ENCODE data around the gene AMOT. TPM values are rescaled to one million over a fixed set of nuclear protein-coding genes. Genes with fewer than 3 reads are reported as not detected.

The AMOT gene
- total and polyA plus RNA-seq, 8 donors = 1.1 to 14.4 (median 5.1) TPM

DNA sequence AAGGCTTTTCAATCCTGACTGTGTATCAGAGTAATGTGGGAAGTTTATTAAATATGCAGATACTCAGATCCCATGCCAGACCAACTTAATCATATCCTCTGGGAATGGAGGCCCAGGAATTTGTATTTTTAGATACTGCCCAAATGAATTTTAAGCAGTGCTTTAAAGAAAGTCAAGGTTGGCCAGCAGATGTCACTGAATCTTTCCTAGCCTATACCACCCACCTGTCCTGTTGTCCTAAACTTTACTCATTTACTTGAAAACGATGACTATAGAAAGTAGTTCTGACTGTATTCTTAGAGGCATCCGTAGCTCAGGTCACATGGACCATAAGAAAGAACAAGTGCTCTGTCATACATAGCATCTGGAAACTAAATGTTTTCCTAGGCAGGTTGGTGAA, 79.9 kb downstream of the AMOT start:
- intact Hi-C loops (cut with DNase I) = no loop called here
- ATAC-seq = no peak
- Histone ChIP-seq H3K4me3 (no peak overlapping the region), H3K27me3 (peaks cover 0 to 4% (median 0%) of the 10 kb centered on the region in 4 donors), H3K9me3 (no peaks in the 10 kb centered on the region), H3K36me3 (no peaks in the 10 kb centered on the region), H3K27ac (no peak overlapping the region), H3K4me1 (no peaks in the 10 kb centered on the region)
- DNase-seq = no peak
- no peak for FAIRE-seq
- TF ChIP-seq, protein P1, sequence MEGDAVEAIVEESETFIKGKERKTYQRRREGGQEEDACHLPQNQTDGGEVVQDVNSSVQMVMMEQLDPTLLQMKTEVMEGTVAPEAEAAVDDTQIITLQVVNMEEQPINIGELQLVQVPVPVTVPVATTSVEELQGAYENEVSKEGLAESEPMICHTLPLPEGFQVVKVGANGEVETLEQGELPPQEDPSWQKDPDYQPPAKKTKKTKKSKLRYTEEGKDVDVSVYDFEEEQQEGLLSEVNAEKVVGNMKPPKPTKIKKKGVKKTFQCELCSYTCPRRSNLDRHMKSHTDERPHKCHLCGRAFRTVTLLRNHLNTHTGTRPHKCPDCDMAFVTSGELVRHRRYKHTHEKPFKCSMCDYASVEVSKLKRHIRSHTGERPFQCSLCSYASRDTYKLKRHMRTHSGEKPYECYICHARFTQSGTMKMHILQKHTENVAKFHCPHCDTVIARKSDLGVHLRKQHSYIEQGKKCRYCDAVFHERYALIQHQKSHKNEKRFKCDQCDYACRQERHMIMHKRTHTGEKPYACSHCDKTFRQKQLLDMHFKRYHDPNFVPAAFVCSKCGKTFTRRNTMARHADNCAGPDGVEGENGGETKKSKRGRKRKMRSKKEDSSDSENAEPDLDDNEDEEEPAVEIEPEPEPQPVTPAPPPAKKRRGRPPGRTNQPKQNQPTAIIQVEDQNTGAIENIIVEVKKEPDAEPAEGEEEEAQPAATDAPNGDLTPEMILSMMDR (IDR thresholded peaks at IDR 0.05) = no peak
- WGBS, 2 donors = 41 to 46% methylated on average over 2 of the region's 2 CpGs

DNA sequence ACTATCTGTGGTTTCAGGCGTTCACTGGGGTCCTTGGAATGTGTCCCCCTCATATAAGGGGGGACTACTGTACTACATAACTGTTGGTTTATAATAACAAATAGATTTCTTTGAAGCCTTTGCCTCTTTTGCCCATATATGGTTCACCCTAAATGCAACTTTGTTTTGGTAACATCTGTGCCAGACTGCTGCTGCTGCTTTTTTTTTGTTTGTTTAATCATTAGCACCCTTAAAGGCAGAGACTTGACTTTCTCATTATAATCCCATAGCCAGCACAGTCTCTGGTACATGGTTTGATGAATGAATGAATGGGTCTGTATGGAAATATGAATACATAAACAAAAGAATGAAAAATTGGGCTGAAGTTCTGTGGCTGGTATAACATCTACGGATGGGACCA, 80.7 kb downstream of the AMOT start:
- whole genome bisulfite sequencing, 2 donors = 43 to 52% methylated on average over 2 of the region's 2 CpGs

DNA sequence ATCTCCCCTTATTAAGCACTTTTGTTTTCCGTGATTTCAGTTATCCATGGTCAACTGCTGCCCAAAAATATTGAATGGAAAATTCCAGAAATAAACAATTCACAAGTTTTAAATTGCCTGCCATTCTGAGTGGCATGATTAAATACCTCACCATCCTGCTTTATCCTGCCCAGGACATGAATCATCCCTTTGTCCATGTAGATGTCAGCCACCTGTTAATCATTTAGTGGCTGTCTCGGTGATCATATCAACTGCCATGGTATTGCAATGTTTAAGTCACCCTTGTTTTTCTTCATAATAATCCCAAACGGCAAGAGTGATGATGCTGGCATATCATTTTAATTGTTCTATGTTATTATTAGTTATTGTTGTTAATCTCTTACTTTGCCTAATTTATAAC, 81.1 kb downstream of the AMOT start:
- no peak for DNase-seq
- 25 to 32% methylated on average over 3 of the region's 3 CpGs for WGBS, 2 donors
- TF ChIP-seq, protein P1 (IDR thresholded peaks at IDR 0.05) = no peak

More for the DNA sequence above, 80.7 kb downstream of the AMOT start:
- Histone ChIP-seq H3K27ac (no peak overlapping the region), H3K4me3 (no peak overlapping the region), H3K36me3 (no peaks in the 10 kb centered on the region), H3K27me3 (peaks cover 0 to 4% (median 0%) of the 10 kb centered on the region in 4 donors), H3K9me3 (no peaks in the 10 kb centered on the region), H3K4me1 (no peaks in the 10 kb centered on the region)
- ATAC-seq (no peak), DNase-seq (no peak), FAIRE-seq (no peak)
- TF ChIP-seq, protein P1 (IDR thresholded peaks at IDR 0.05) = no peak
- intact Hi-C loops (cut with DNase I) = no loop called here

DNA sequence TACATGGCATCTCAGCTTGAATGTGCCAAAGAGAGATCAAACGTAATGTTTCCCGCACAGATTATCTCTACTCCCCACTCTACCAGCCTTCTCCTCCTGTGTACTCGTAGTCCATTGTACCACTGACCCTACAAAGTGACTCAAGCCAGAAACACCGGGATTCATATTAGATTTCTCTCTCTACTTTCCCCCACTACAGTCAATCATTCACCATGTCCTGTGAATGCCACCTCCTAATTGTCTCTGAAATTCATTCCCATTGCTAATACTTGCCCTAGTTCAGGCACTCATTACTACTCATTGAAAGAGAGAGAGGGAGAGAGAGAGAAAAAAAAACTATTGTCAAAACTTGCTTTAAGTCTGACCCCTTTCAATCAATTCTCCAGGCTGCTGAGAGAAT, 82.7 kb downstream of the AMOT start:
- TF ChIP-seq, protein P1 (IDR thresholded peaks at IDR 0.05) = no peak
- no peak for FAIRE-seq
- ATAC-seq = no peak
- no peaks in the 10 kb centered on the region for H3K36me3 ChIP-seq
- no peak overlapping the region for H3K4me3 ChIP-seq
- intact Hi-C loops (cut with DNase I) = no loop called here
- H3K4me1 ChIP-seq = no peaks in the 10 kb centered on the region
- WGBS, 2 donors = 45 to 58% methylated on average over 4 of the region's 4 CpGs
- no peak overlapping the region for H3K27ac ChIP-seq
- no peaks in the 10 kb centered on the region for H3K9me3 ChIP-seq
- DNase-seq = no peak
- peaks cover 0 to 7% (median 2%) of the 10 kb centered on the region in 4 donors for H3K27me3 ChIP-seq

More for the DNA sequence above, 81.1 kb downstream of the AMOT start:
- Histone ChIP-seq H3K27me3 (peaks cover 0 to 4% (median under 1%) of the 10 kb centered on the region in 4 donors), H3K4me3 (no peak overlapping the region), H3K27ac (no peak overlapping the region), H3K9me3 (no peaks in the 10 kb centered on the region), H3K4me1 (no peaks in the 10 kb centered on the region), H3K36me3 (no peaks in the 10 kb centered on the region)
- ATAC-seq (no peak), FAIRE-seq (no peak)
- intact Hi-C loops (cut with DNase I) = no loop called here

DNA sequence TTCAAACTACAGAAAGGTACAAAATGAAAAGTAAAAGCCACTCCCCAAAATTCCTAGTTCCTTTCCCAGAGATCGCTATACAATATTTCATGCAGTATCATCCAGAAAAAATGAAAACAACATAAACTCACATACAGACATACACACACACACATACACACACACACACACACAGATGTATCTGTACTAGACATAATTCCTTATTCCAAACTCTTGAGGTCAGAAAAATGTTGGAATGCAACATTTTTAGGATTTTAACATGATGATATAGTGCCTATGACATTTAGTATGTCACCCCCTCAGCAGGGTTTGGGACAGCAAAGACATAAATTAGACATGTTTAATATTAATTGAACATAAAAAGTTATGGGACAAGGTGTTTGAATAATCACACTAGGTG, 87.5 kb downstream of the AMOT start:
- TF ChIP-seq, protein P1 (IDR thresholded peaks at IDR 0.05) = no peak
- intact Hi-C loops (cut with DNase I) = no loop called here
- Histone ChIP-seq H3K9me3 (no peaks in the 10 kb centered on the region), H3K27me3 (peaks cover 0 to 7% (median 0%) of the 10 kb centered on the region in 4 donors), H3K4me3 (no peak overlapping the region), H3K4me1 (no peaks in the 10 kb centered on the region), H3K36me3 (no peaks in the 10 kb centered on the region), H3K27ac (no peak overlapping the region)
- DNase-seq (no peak), FAIRE-seq (no peak), ATAC-seq (no peak)
- WGBS, 2 donors = 91 to 95% methylated on average over 1 of the region's 1 CpG

Measured in pancreas (tissue), 10 donors.